Subcutaneous adipose tissue (tissue), 4 donors: ENCODE results near the gene EFHC1. TPM values are rescaled to one million over a fixed set of nuclear protein-coding genes. Genes with fewer than 3 reads are reported as not detected.

Source experiments
- CTCF ChIP-seq: fragments of 450-650 bp; IDR thresholded peaks from one replicate; pipeline ENCODE4 v1.5.1; 2016; ENCODE audit warnings: low read depth, mild to moderate bottlenecking, control low read depth, antibody characterized with exemption, moderate library complexity
- total RNA-seq, 4 donors: library from RNA; depleted of rRNA; stranded (reverse); fragments of >200 nt; gene quantifications; one replicate each; pipeline ENCODE4 v1.1.0, GENCODE V29; 2016

EFHC1 gene
- total RNA-seq, 4 donors from 2014 or later = 26.2 to 33.9 (median 27.3) TPM

- TF ChIP-seq CTCF = no peak
Measured at GRCh38 chr6:52400313-52401041, 19.7 kb upstream of the EFHC1 start.

DNA sequence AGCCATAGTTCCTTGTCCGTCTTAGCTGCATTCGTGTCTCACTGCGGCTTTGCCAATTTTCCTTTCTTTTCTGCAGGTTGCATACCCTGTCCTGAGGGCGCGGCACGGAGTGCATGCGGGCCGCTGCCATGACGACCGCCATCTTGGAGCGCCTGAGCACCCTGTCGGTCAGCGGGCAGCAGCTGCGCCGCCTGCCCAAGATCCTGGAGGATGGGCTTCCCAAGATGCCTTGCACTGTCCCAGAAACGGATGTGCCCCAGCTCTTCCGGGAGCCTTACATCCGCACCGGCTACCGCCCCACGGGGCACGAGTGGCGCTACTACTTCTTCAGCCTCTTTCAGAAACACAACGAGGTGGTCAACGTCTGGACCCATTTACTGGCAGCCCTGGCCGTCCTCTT lies 17.1 kb upstream of the EFHC1 start:
- no peak for TF ChIP-seq CTCF

DNA sequence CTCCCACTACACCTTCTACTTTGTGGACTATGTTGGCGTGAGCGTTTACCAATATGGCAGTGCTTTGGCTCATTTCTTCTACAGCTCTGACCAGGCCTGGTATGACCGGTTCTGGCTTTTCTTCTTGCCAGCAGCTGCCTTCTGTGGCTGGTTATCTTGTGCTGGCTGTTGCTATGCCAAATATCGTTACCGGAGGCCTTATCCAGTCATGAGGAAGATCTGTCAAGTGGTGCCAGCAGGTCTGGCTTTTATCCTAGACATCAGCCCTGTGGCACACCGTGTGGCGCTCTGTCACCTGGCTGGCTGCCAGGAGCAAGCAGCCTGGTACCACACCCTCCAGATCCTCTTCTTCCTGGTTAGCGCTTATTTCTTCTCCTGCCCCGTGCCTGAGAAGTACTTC lies 16.5 kb upstream of the EFHC1 start:
- TF ChIP-seq CTCF = no peak

DNA sequence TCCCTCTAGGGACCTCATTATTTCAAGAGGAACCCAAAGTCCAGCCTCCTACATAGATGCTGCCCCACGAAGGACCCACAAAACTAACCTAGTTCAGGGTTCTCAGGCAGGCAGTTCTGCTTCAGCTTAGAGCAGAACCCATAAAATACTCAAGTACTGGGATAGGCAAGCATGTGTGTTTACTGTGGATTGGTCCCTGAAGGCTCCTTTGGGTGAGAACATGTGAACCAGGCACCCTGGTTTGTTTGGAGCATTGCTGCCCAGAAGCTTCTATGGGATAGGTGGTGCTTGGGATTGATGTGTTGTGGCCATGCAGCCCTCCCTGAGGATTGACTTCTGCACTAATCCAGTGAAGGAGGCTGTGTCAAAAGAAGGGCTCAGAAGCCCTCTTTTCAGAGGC lies 14.9 kb upstream of the EFHC1 start:
- no peak for TF ChIP-seq CTCF

DNA sequence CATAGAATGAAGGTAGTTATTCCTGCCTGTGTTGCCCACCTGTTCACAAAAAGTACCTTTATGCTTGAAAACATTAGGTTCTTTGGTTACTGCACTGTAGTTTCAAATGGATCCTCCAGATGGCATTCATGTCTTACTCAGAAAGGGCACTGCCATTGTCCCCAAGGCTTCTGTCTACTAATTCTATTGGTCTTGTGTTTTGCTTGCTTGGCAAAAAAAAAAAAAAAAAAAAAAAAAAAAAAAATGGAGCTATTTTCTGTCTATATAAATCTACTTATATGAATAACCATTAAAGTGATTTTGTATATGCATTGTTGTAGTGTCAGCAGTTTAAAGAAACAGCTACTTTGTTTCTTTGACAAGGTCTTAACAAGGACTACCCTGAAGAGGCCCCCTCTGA lies 12.7 kb upstream of the EFHC1 start:
- no peak for TF ChIP-seq CTCF

- TF ChIP-seq CTCF = no peak
Measured at GRCh38 chr6:52409499-52409898, 10.6 kb upstream of the EFHC1 start.

- TF ChIP-seq CTCF = no peak
Measured at GRCh38 chr6:52410979-52411378, 9.2 kb upstream of the EFHC1 start.
